Measurements from ENCODE around the gene DENND6B.

Gene DENND6B

DNA sequence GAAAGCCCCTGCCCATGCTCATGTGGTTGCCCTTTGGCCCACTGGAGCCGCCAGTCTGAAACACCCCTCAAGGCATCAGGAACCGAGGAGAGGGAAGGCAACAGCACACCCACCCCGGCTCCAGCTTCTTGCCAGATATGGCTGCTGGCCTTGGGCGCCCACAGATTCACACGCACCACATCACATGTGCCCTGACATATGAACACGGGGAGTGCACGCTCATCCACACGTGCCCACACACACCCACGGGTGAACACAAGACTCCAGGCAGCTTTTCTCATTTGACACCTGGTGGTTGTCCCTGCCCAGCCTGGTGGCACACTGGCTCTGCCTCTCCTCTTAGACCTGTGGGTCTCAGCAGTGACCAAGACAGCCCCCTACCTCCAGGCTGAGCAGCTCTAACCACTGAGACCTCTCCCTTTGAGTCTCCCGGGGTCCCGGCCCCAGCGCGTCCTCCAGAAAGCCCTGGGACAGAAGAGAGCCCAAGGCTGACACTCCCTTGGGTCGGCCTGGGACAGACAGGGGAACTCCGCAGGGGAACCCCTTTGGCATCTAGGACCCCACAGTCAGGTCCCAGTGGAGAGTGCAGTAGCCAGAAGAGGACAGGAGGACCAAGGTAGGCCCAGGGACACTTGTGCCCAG lies 62.6 kb downstream of the DENND6B start:
- Histone ChIP-seq H3K27me3 (ENCODE audit: control insufficient read depth in 1 of 2, insufficient read depth in 1 of 2, low read length in 2 of 2) (peaks cover 0 to 22% of the 10 kb centered on the region in 2 experiments), H3K36me3 (ENCODE audit: control insufficient read depth in 1 of 2, insufficient read depth in 2 of 2, low read depth in 1 of 2, low read length in 2 of 2) (peaks cover 0 to 20% of the 10 kb centered on the region in 2 experiments), H3K4me3 (ENCODE audit: insufficient read depth in 1 of 2, low read depth in 1 of 2, low read length in 2 of 2) (no peak overlapping the region), H2AK5ac (ENCODE audit: low read length, severe bottlenecking) (no peak overlapping the region), H3K79me1 (replicated peaks; ENCODE audit: low read length, poor library complexity, severe bottlenecking) (peaks cover 5% of the 10 kb centered on the region), H4K91ac (ENCODE audit: low read length) (no peak overlapping the region), H2BK5ac (ENCODE audit: low read depth, low read length, poor library complexity, severe bottlenecking) (no peak overlapping the region), H2BK15ac (ENCODE audit: low read depth, poor library complexity, severe bottlenecking) (no peak overlapping the region), H3K9me3 (ENCODE audit: control insufficient read depth, low read length) (no peaks in the 10 kb centered on the region), H2AFZ (ENCODE audit: low read depth, low read length) (no peak overlapping the region), H4K8ac (ENCODE audit: low read length) (no peak overlapping the region), H3K4me2 (ENCODE audit: low read length, poor library complexity, severe bottlenecking) (no peak overlapping the region), H3K4me1 (ENCODE audit: control insufficient read depth, insufficient read depth, low read depth, low read length) (peaks cover 37% of the 10 kb centered on the region), H3K27ac (ENCODE audit: low read length, poor library complexity, severe bottlenecking) (no peak overlapping the region), H2BK120ac (ENCODE audit: low read depth, low read length) (no peak overlapping the region), H3K14ac (ENCODE audit: low read length in 2 of 2) (no peak overlapping the region), H3K9ac (ENCODE audit: low read length) (no peak overlapping the region), H3K4ac (ENCODE audit: low read depth in 1 of 2, low read length in 2 of 2) (no peak overlapping the region), H3K23ac (ENCODE audit: low read length in 2 of 2) (no peak overlapping the region), H3K18ac (ENCODE audit: low read depth in 1 of 2, low read length in 2 of 2) (no peak overlapping the region), H2BK12ac (ENCODE audit: low read length in 2 of 2) (no peak overlapping the region)
- 94% methylated on average over 15 of the region's 15 CpGs for WGBS
- DNase-seq, result no peak

DNA sequence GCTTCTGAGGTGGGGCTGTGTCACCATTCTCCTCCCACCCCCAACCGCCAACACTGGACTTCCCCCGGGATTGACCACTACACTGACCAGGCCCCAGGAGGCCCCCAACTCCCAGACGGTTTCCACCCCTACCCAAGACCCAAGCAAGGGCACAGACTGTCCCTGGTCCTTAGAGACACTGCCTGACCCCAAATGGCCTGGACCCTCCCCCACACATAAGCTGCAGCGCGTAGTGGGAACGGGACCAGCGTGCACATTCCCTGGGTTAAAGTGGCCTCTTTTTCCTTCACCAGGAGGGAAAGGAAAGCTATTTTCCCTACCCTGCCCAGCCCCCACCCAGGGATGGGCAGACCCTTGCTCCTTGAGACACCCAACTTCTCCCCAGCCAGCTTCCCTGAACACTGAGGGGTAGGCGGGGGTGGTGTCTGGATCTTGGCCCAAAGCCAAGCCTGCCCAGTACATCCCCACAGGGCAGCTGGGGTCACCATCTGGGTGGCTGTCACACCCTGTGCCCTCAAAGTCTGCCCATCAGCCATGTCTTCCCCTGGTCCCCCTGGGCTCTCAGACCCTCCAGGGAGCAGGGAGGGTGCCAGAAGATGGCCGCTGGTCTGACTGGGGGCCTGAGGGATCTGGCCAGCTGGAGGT lies 63.7 kb downstream of the DENND6B start:
- no peak for DNase-seq
- H3K18ac ChIP-seq (ENCODE audit: low read depth in 1 of 2, low read length in 2 of 2), result peak overlapping the region in 1 of 2 experiments; percentile 64
- no peak overlapping the region for H3K4me3 ChIP-seq (ENCODE audit: insufficient read depth in 1 of 2, low read depth in 1 of 2, low read length in 2 of 2)
- H3K4me2 ChIP-seq (ENCODE audit: low read length, poor library complexity, severe bottlenecking), result no peak overlapping the region
- H4K8ac ChIP-seq (ENCODE audit: low read length), result peak overlapping the region; percentile 68
- H3K27me3 ChIP-seq (ENCODE audit: control insufficient read depth in 1 of 2, insufficient read depth in 1 of 2, low read length in 2 of 2), result peaks cover 0 to 22% of the 10 kb centered on the region in 2 experiments
- H2BK12ac ChIP-seq (ENCODE audit: low read length in 2 of 2), result peak overlapping the region in 1 of 2 experiments; percentile 11
- H3K4ac ChIP-seq (ENCODE audit: low read depth in 1 of 2, low read length in 2 of 2), result peak overlapping the region in 1 of 2 experiments; percentile 62
- no peak overlapping the region for H2BK5ac ChIP-seq (ENCODE audit: low read depth, low read length, poor library complexity, severe bottlenecking)
- peaks cover 11% of the 10 kb centered on the region for H3K79me1 ChIP-seq (replicated peaks; ENCODE audit: low read length, poor library complexity, severe bottlenecking)
- peaks cover 43% of the 10 kb centered on the region for H3K4me1 ChIP-seq (ENCODE audit: control insufficient read depth, insufficient read depth, low read depth, low read length)
- no peak overlapping the region for H3K14ac ChIP-seq (ENCODE audit: low read length in 2 of 2)
- H2AK5ac ChIP-seq (ENCODE audit: low read length, severe bottlenecking), result peak overlapping the region; percentile 27
- H3K23ac ChIP-seq (ENCODE audit: low read length in 2 of 2), result peak overlapping the region in 1 of 2 experiments; percentile 18
- H3K36me3 ChIP-seq (ENCODE audit: control insufficient read depth in 1 of 2, insufficient read depth in 2 of 2, low read depth in 1 of 2, low read length in 2 of 2), result peaks cover 0 to 29% of the 10 kb centered on the region in 2 experiments
- no peak overlapping the region for H2AFZ ChIP-seq (ENCODE audit: low read depth, low read length)
- H4K91ac ChIP-seq (ENCODE audit: low read length), result peak overlapping the region; percentile 86
- 73% methylated on average over 9 of the region's 9 CpGs for WGBS
- H3K9me3 ChIP-seq (ENCODE audit: control insufficient read depth, low read length), result no peaks in the 10 kb centered on the region
- no peak overlapping the region for H3K9ac ChIP-seq (ENCODE audit: low read length)
- H2BK120ac ChIP-seq (ENCODE audit: low read depth, low read length), result no peak overlapping the region
- H2BK15ac ChIP-seq (ENCODE audit: low read depth, poor library complexity, severe bottlenecking), result peak overlapping the region; percentile 75
- H3K27ac ChIP-seq (ENCODE audit: low read length, poor library complexity, severe bottlenecking), result no peak overlapping the region

DNA sequence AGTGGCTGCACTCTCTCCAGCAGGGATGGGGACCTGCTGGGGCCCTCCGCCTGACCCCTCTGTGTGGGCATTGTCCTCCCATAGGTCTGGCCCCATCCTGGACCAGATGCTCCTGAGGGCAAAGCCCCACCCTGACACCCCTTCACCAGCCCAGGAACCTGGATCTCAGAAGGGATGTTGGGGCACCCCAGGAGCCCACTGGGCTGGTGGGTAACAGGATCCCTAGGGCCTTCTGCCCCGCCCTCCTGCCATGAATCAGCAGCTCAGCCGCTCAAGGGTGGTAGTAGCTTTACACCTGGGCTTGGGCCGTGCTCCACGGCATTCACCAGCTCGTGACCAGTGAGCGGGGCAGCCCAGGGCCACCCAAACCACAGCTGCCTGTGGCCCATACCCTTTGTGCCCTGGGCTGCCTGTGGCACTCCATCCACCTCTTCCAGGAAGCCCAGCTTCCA lies 64.3 kb downstream of the DENND6B start:
- 64% methylated on average over 7 of the region's 7 CpGs for WGBS
- no peak overlapping the region for H3K4me3 ChIP-seq (ENCODE audit: insufficient read depth in 1 of 2, low read depth in 1 of 2, low read length in 2 of 2)
- H3K36me3 ChIP-seq (ENCODE audit: control insufficient read depth in 1 of 2, insufficient read depth in 2 of 2, low read depth in 1 of 2, low read length in 2 of 2), result peaks cover 0 to 35% of the 10 kb centered on the region in 2 experiments
- H3K27ac ChIP-seq (ENCODE audit: low read length, poor library complexity, severe bottlenecking), result no peak overlapping the region
- peak overlapping the region; percentile 86 for H4K91ac ChIP-seq (ENCODE audit: low read length)
- peak overlapping the region; percentile 68 for H4K8ac ChIP-seq (ENCODE audit: low read length)
- H3K27me3 ChIP-seq (ENCODE audit: control insufficient read depth in 1 of 2, insufficient read depth in 1 of 2, low read length in 2 of 2), result peaks cover 0 to 22% of the 10 kb centered on the region in 2 experiments
- H2BK15ac ChIP-seq (ENCODE audit: low read depth, poor library complexity, severe bottlenecking), result peak overlapping the region; percentile 75
- no peak for DNase-seq
- H3K14ac ChIP-seq (ENCODE audit: low read length in 2 of 2), result peak overlapping the region in 1 of 2 experiments; percentile 87
- H3K23ac ChIP-seq (ENCODE audit: low read length in 2 of 2), result peak overlapping the region in 1 of 2 experiments; percentile 3
- H3K79me1 ChIP-seq (replicated peaks; ENCODE audit: low read length, poor library complexity, severe bottlenecking), result peaks cover 16% of the 10 kb centered on the region
- no peak overlapping the region for H3K9ac ChIP-seq (ENCODE audit: low read length)
- H3K4me1 ChIP-seq (ENCODE audit: control insufficient read depth, insufficient read depth, low read depth, low read length), result peaks cover 40% of the 10 kb centered on the region
- peak overlapping the region; percentile 62 to 65 for H3K4ac ChIP-seq (ENCODE audit: low read depth in 1 of 2, low read length in 2 of 2)
- no peak overlapping the region for H2BK5ac ChIP-seq (ENCODE audit: low read depth, low read length, poor library complexity, severe bottlenecking)
- peak overlapping the region in 1 of 2 experiments; percentile 73 for H2BK12ac ChIP-seq (ENCODE audit: low read length in 2 of 2)
- H3K4me2 ChIP-seq (ENCODE audit: low read length, poor library complexity, severe bottlenecking), result no peak overlapping the region
- H2BK120ac ChIP-seq (ENCODE audit: low read depth, low read length), result no peak overlapping the region
- H2AK5ac ChIP-seq (ENCODE audit: low read length, severe bottlenecking), result no peak overlapping the region
- H3K18ac ChIP-seq (ENCODE audit: low read depth in 1 of 2, low read length in 2 of 2), result peak overlapping the region in 1 of 2 experiments; percentile 79
- no peak overlapping the region for H2AFZ ChIP-seq (ENCODE audit: low read depth, low read length)
- no peaks in the 10 kb centered on the region for H3K9me3 ChIP-seq (ENCODE audit: control insufficient read depth, low read length)
